HCT116 (cell line): ENCODE results near the gene PFDN4. TPM values are rescaled to one million over a fixed set of nuclear protein-coding genes. Genes with fewer than 3 reads are reported as not detected.
A peak's percentile ranks its signal among the peaks of the same experiment; 100 is the strongest.

Source experiments
- ATAC-seq: fragments of 200-7000 bp; cut with Tn5 transposase; 2 replicates; pipeline ENCODE4 v1.9.1; 2020; ENCODE audit warnings: mild to moderate bottlenecking, moderate library complexity
- BruUV-seq: library from RNA; stranded (reverse); fragments of 400-500 nt; replicated peaks from 2 replicates; lab custom pipeline; 2021; lab: Mats Ljungman, UMichigan
- CTCF ChIA-PET: fragments of 300-600 bp; sonication (Branson Sonifier 250); formaldehyde crosslinking; loops from one replicate; lab custom pipeline; 2021; ENCODE audit warnings: antibody characterized with exemption; lab: Charles Lee
- POLR2A ChIA-PET: fragments of 300-600, 350-600 bp; sonication (Branson Sonifier 250); formaldehyde crosslinking; loops from one replicate; lab custom pipeline; 2021; ENCODE audit warnings: antibody characterized with exemption; lab: Charles Lee
- RAD21 ChIA-PET, 2 experiments: fragments of 300-600 bp; sonication (Branson Sonifier 250); formaldehyde crosslinking; loops; one replicate each; lab custom pipeline; 2023; ENCODE audit warnings: low total read pairs in 2 of 2; ENCODE audit not compliant: uncharacterized antibody in 2 of 2, unreplicated experiment in 2 of 2, low non-redundant PET in 1 of 2; lab: Charles Lee
- DNase-seq: peaks from one replicate; pipeline ENCODE4 v3.0.0-alpha.2; 2010; ENCODE audit warnings: low read depth, low spot score
- H2AFZ ChIP-seq: fragments of 200-600 bp; shearing (Covaris generic), sonication (generic); 2 replicates; pipeline ENCODE4 v1.6.1; 2017; ENCODE audit warnings: low read depth, mixed run types, mixed read lengths, antibody characterized with exemption, low read length; ENCODE audit not compliant: poor library complexity, severe bottlenecking
- H3K27ac ChIP-seq: 2 replicates; pipeline ENCODE4 v1.5.1; 2012; ENCODE audit warnings: low read depth, low read length
- H3K27me3 ChIP-seq: fragments of 200-600 bp; sonication (generic); 2 replicates; pipeline ENCODE4 v1.6.1; 2016; ENCODE audit warnings: mixed run types, low read length, mixed read lengths; ENCODE audit not compliant: insufficient read depth
- H3K36me3 ChIP-seq, 2 experiments: fragments of 200-500 bp in 1 of 2; fragments of 200-600 bp in 1 of 2; sonication (Bioruptor generic) in 1 of 2; sonication (generic) in 1 of 2; 2 replicates each; pipeline versions ENCODE4 v1.5.1 to v1.6.1; 2014 to 2016; ENCODE audit warnings: low read length in 2 of 2, inconsistent platforms in 1 of 2, mixed read lengths in 1 of 2, mixed run types in 1 of 2; ENCODE audit not compliant: insufficient read depth in 2 of 2, control insufficient read depth in 1 of 2
- H3K4me1 ChIP-seq, 2 experiments: fragments of 200-600 bp in 1 of 2; sonication (generic) in 1 of 2; 2 replicates each; pipeline versions ENCODE4 v1.5.1 to v1.6.1; 2012 to 2017; ENCODE audit warnings: low read length in 2 of 2, inconsistent platforms in 1 of 2, mild to moderate bottlenecking in 1 of 2, mixed read lengths in 1 of 2, mixed run types in 1 of 2, moderate library complexity in 1 of 2; ENCODE audit not compliant: insufficient read depth in 2 of 2, control insufficient read depth in 1 of 2
- H3K4me2 ChIP-seq: fragments of 200-600 bp; sonication (generic); 2 replicates; pipeline ENCODE4 v1.6.1; 2017; ENCODE audit warnings: mixed run types, low read length, mixed read lengths
- H3K4me3 ChIP-seq, 2 experiments: fragments of 200-600 bp in 1 of 2; sonication (generic) in 1 of 2; replicated peaks in 1 of 2; 2 replicates each; pipeline ENCODE4 v1.5.1; 2011 to 2016; ENCODE audit warnings: low read length in 2 of 2, control low read depth in 1 of 2, low read depth in 1 of 2, mild to moderate bottlenecking in 1 of 2, mixed read lengths in 1 of 2, mixed run types in 1 of 2
- H3K79me2 ChIP-seq: fragments of 200-600 bp; sonication (generic); 2 replicates; pipeline ENCODE4 v1.6.1; 2017; ENCODE audit warnings: mild to moderate bottlenecking, mixed run types, low read length, moderate library complexity, mixed read lengths; ENCODE audit not compliant: insufficient read depth
- H3K9ac ChIP-seq: fragments of 200-600 bp; sonication (generic); 2 replicates; pipeline ENCODE4 v1.6.1; 2016; ENCODE audit warnings: low read length, mixed read lengths
- H3K9me2 ChIP-seq: fragments of 200-600 bp; sonication (generic), shearing (Covaris generic); 2 replicates; pipeline ENCODE4 v1.6.1; 2017; ENCODE audit warnings: mixed run types, mild to moderate bottlenecking, moderate library complexity; ENCODE audit not compliant: insufficient read depth
- H3K9me3 ChIP-seq, 2 experiments: fragments of 200-500 bp in 1 of 2; fragments of 200-600 bp in 1 of 2; sonication (Bioruptor generic) in 1 of 2; sonication (generic) in 1 of 2; 2 replicates each; pipeline ENCODE4 v1.6.1; 2014 to 2017; ENCODE audit warnings: low read length in 2 of 2, mixed read lengths in 2 of 2, inconsistent platforms in 1 of 2, low read depth in 1 of 2, mild to moderate bottlenecking in 1 of 2, mixed run types in 1 of 2, moderate library complexity in 1 of 2; ENCODE audit not compliant: control insufficient read depth in 1 of 2, insufficient read depth in 1 of 2
- H4K20me1 ChIP-seq: fragments of 200-600 bp; sonication (generic), shearing (Covaris generic); 2 replicates; pipeline ENCODE4 v1.6.1; 2017; ENCODE audit warnings: mixed run types, mild to moderate bottlenecking, moderate library complexity; ENCODE audit not compliant: insufficient read depth
- CBX3 ChIP-seq: IDR thresholded peaks from 2 replicates; pipeline ENCODE4 v1.6.1; 2012; ENCODE audit warnings: low read depth
- CEBPB ChIP-seq: IDR thresholded peaks from 2 replicates; pipeline ENCODE4 v1.6.1; 2012; ENCODE audit warnings: low read depth
- EGR1 ChIP-seq: IDR thresholded peaks from 2 replicates; pipeline ENCODE4 v1.6.1; 2012; ENCODE audit warnings: low read depth
- EZH2 ChIP-seq: fragments of 200-600 bp; sonication (generic); IDR thresholded peaks from 2 replicates; pipeline ENCODE4 v1.6.1; 2017; ENCODE audit warnings: antibody characterized with exemption, mixed run types
- EZH2phosphoT487 ChIP-seq: fragments of 200-600 bp; IDR thresholded peaks from 2 replicates; pipeline ENCODE4 v1.6.1; 2018; ENCODE audit warnings: antibody characterized with exemption, borderline replicate concordance
- FOSL1 ChIP-seq: IDR thresholded peaks from 2 replicates; pipeline ENCODE4 v1.6.1; 2012; ENCODE audit warnings: low read depth
- JUND ChIP-seq: IDR thresholded peaks from 2 replicates; pipeline ENCODE4 v1.6.1; 2012
- POLR2A ChIP-seq: IDR thresholded peaks from 2 replicates; pipeline ENCODE4 v1.7.0; 2011; ENCODE audit warnings: borderline replicate concordance; ENCODE audit not compliant: insufficient read depth, insufficient read length; ENCODE audit errors: extremely low read depth
- POLR2AphosphoS5 ChIP-seq: IDR thresholded peaks from 2 replicates; pipeline ENCODE4 v1.6.1; 2011; ENCODE audit warnings: mild to moderate bottlenecking, low read depth, low read length, moderate library complexity
- RAD21 ChIP-seq: IDR thresholded peaks from 2 replicates; pipeline ENCODE4 v1.6.1; 2012; ENCODE audit warnings: low read depth, mild to moderate bottlenecking
- SIN3A ChIP-seq: IDR thresholded peaks from 2 replicates; pipeline ENCODE4 v1.6.1; 2012; ENCODE audit warnings: low read depth
- SRF ChIP-seq: IDR thresholded peaks from 2 replicates; pipeline ENCODE4 v1.6.1; 2012; ENCODE audit warnings: low read depth
- TCF7L2 ChIP-seq: IDR thresholded peaks from 2 replicates; pipeline ENCODE4 v1.7.0; 2011; ENCODE audit warnings: borderline replicate concordance, inconsistent platforms; ENCODE audit not compliant: insufficient read depth, insufficient read length; ENCODE audit errors: extremely low read depth
- YY1 ChIP-seq: IDR thresholded peaks from 2 replicates; pipeline ENCODE4 v1.6.1; 2011; ENCODE audit warnings: low read length, low read depth, moderate library complexity, mild to moderate bottlenecking; ENCODE audit not compliant: insufficient replicate concordance; ENCODE audit errors: extremely low read depth
- ZFX ChIP-seq: fragments of 450-650 bp; IDR thresholded peaks from 2 replicates; pipeline ENCODE4 v1.6.1; 2017
- ZNF274 ChIP-seq: fragments of 200-500 bp; sonication (Bioruptor generic); IDR thresholded peaks from 2 replicates; pipeline ENCODE4 v1.6.1; 2014; ENCODE audit warnings: mild to moderate bottlenecking, low read depth, low read length, inconsistent platforms
- intact Hi-C: fragments of 100-400 bp; cut with micrococcal nuclease; formaldehyde crosslinking; loops from 2 replicates; pipeline ENCODE4 v1.10.0; 2022
- total RNA-seq: library from RNA; stranded (reverse); gene quantifications from one replicate; pipeline ENCODE4 v1.2.1, GENCODE V29; 2021; ENCODE audit not compliant: unreplicated experiment
- TF ChIP-seq, protein P1 (sequence below): IDR thresholded peaks from 2 replicates; pipeline ENCODE4 v1.6.1; 2012
- TF ChIP-seq, protein P2 (sequence below): IDR thresholded peaks from 2 replicates; pipeline ENCODE4 v1.6.1; 2012; ENCODE audit warnings: low read depth
- TF ChIP-seq, protein P3 (sequence below): IDR thresholded peaks from 2 replicates; pipeline ENCODE4 v1.6.1; 2012
- TF ChIP-seq, protein P4 (sequence below), 3 experiments: fragments of 200-600 bp in 1 of 3; sonication (generic) in 1 of 3; IDR thresholded peaks in 2 of 3; conservative IDR thresholded peaks in 1 of 3; 2 replicates each; pipeline ENCODE4 v1.5.1; 2012 to 2017; ENCODE audit warnings: low read depth in 2 of 3, low read length in 2 of 3, antibody characterized with exemption in 1 of 3, borderline replicate concordance in 1 of 3, control low read depth in 1 of 3, mild to moderate bottlenecking in 1 of 3, mixed read lengths in 1 of 3, mixed run types in 1 of 3, moderate library complexity in 1 of 3; ENCODE audit not compliant: insufficient read depth in 1 of 3

PFDN4 gene
- total RNA-seq, 1 experiment from 2014 or later, result 71.5 TPM

DNA sequence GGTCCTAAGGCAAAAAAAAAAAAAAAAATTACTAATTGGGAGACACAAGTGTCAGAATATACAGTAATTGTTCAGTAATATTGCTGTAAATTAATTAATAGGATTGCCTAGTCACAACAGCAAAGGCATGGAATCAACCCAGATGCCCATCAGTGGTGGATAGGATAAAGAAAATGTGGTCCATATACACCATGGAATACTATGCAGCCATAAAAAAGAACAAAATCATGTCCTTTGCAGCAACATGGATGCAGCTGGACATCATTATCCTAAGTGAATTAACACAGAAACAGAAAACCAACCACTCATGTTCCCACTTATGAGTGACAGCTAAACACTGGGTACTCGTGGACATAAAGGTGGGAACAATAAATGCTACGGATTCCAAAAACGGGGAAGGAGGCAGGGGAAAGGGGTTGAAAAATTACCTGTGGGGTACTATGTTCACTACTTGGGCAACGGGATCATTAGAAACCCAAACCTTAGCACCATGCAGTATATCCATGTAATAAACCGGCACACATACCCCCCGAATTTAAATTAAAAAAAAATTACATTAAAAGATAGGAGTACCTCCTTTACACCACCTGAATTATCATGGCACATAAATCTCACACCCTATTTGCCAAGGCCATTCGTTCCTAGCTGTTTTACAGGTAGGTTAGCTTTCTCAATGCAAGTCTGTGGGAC lies 689 bp upstream of the PFDN4 start:
- ChIA-PET POLR2A (no interaction called here), RAD21 (no interaction called here), CTCF (interaction anchor here (0.7 to 2.8 kb wide), 11 partner anchors 10 to 451 kb away, joined by 3 to 9 read pairs (median 4); no protein-coding TSS in a partner anchor)
- Histone ChIP-seq H3K9me2 (no peaks in the 10 kb centered on the region), H3K4me1 (peaks cover 7 to 18% of the 10 kb centered on the region in 2 experiments; a peak in 3 of 4 replicates), H3K9me3 (no peaks in the 10 kb centered on the region), H3K4me3 (peak overlapping the region; percentile 86 to 90), H3K27me3 (no peaks in the 10 kb centered on the region), H3K9ac (peak overlapping the region; percentile 87; the same call in 1 of the 2 replicates), H4K20me1 (no peaks in the 10 kb centered on the region), H3K36me3 (peaks cover 0 to 4% of the 10 kb centered on the region in 2 experiments; a peak in 2 of 4 replicates), H2AFZ (peak overlapping the region; percentile 94), H3K27ac (peak overlapping the region; percentile 91; the same call in 1 of the 2 replicates), H3K4me2 (peak overlapping the region; percentile 91), H3K79me2 (peaks cover 41% of the 10 kb centered on the region)
- TF ChIP-seq, protein P1, sequence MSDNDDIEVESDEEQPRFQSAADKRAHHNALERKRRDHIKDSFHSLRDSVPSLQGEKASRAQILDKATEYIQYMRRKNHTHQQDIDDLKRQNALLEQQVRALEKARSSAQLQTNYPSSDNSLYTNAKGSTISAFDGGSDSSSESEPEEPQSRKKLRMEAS, result no peak
- TF ChIP-seq POLR2AphosphoS5 (no peak), TCF7L2 (no peak), JUND (no peak), EGR1 (no peak), CEBPB (no peak), YY1 (no peak), EZH2phosphoT487 (no peak), POLR2A (no peak), SRF (no peak), EZH2 (no peak), ZFX (no peak), CBX3 (no peak), SIN3A (no peak), ZNF274 (no peak), FOSL1 (no peak), RAD21 (no peak)
- TF ChIP-seq, protein P2, sequence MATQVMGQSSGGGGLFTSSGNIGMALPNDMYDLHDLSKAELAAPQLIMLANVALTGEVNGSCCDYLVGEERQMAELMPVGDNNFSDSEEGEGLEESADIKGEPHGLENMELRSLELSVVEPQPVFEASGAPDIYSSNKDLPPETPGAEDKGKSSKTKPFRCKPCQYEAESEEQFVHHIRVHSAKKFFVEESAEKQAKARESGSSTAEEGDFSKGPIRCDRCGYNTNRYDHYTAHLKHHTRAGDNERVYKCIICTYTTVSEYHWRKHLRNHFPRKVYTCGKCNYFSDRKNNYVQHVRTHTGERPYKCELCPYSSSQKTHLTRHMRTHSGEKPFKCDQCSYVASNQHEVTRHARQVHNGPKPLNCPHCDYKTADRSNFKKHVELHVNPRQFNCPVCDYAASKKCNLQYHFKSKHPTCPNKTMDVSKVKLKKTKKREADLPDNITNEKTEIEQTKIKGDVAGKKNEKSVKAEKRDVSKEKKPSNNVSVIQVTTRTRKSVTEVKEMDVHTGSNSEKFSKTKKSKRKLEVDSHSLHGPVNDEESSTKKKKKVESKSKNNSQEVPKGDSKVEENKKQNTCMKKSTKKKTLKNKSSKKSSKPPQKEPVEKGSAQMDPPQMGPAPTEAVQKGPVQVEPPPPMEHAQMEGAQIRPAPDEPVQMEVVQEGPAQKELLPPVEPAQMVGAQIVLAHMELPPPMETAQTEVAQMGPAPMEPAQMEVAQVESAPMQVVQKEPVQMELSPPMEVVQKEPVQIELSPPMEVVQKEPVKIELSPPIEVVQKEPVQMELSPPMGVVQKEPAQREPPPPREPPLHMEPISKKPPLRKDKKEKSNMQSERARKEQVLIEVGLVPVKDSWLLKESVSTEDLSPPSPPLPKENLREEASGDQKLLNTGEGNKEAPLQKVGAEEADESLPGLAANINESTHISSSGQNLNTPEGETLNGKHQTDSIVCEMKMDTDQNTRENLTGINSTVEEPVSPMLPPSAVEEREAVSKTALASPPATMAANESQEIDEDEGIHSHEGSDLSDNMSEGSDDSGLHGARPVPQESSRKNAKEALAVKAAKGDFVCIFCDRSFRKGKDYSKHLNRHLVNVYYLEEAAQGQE, result no peak
- TF ChIP-seq, protein P3, sequence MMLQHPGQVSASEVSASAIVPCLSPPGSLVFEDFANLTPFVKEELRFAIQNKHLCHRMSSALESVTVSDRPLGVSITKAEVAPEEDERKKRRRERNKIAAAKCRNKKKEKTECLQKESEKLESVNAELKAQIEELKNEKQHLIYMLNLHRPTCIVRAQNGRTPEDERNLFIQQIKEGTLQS, result no peak
- TF ChIP-seq, protein P4, sequence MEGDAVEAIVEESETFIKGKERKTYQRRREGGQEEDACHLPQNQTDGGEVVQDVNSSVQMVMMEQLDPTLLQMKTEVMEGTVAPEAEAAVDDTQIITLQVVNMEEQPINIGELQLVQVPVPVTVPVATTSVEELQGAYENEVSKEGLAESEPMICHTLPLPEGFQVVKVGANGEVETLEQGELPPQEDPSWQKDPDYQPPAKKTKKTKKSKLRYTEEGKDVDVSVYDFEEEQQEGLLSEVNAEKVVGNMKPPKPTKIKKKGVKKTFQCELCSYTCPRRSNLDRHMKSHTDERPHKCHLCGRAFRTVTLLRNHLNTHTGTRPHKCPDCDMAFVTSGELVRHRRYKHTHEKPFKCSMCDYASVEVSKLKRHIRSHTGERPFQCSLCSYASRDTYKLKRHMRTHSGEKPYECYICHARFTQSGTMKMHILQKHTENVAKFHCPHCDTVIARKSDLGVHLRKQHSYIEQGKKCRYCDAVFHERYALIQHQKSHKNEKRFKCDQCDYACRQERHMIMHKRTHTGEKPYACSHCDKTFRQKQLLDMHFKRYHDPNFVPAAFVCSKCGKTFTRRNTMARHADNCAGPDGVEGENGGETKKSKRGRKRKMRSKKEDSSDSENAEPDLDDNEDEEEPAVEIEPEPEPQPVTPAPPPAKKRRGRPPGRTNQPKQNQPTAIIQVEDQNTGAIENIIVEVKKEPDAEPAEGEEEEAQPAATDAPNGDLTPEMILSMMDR (IDR thresholded peaks at IDR 0.05 in 2 of 3, conservative IDR thresholded peaks at IDR 0.05 in 1 of 3; ENCODE audit: borderline replicate concordance in 1 of 3, insufficient read depth in 1 of 3, low read depth in 2 of 3, low read length in 2 of 3), result no peak
- DNase-seq (no peak), ATAC-seq (peak; percentile 20)
- BruUV-seq, result no TSS peak
- intact Hi-C loops, result no loop called here
